Superior temporal gyrus (tissue), 1 donor: Measurements from ENCODE around the gene UBAC2.
"Not testable (repeated sequence)": the region's sequence is repeated elsewhere in the genome, so short reads cannot be mapped to it uniquely, and the experiment has no call there.

Experiments used
- DNase-seq: peaks from one replicate; pipeline ENCODE4 v3.0.0-alpha.2; 2016; ENCODE audit errors: extremely low spot score

UBAC2 gene

DNA sequence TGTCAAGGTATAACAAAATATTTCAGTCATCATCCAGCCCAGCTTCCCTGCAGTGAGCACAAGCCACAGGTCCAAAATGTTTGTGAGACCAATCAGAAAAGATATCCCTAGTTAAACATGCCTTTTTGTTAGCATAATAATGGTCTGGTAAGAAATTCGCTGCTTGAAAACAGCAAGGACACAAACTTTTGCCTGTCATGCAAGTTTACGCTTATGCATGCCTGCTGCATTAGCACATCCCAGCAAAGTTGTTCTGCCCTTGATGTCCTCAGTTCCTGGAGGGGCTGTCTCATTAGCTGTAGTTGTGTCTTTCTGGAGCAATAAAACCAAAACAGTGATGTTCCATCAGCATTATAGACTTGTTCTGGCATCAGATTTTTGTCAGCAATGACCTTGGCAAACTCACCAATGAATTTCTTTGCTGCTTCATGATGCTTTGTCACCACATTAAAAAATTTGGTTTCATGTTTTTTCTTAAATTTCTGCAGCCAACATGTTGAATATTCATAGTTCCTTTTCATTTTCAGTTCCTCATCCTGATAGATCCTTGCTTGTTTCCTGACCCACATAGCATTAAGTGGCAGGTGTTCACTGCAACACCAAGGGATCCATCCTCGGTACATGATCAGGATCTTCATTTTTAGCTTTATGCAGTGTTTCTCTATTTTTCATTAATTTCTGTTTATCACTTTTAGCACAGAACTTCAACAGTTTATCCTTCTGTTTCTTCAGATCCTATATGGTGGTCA lies 178.5 kb downstream of the UBAC2 start:
- DNase-seq: no peak

DNA sequence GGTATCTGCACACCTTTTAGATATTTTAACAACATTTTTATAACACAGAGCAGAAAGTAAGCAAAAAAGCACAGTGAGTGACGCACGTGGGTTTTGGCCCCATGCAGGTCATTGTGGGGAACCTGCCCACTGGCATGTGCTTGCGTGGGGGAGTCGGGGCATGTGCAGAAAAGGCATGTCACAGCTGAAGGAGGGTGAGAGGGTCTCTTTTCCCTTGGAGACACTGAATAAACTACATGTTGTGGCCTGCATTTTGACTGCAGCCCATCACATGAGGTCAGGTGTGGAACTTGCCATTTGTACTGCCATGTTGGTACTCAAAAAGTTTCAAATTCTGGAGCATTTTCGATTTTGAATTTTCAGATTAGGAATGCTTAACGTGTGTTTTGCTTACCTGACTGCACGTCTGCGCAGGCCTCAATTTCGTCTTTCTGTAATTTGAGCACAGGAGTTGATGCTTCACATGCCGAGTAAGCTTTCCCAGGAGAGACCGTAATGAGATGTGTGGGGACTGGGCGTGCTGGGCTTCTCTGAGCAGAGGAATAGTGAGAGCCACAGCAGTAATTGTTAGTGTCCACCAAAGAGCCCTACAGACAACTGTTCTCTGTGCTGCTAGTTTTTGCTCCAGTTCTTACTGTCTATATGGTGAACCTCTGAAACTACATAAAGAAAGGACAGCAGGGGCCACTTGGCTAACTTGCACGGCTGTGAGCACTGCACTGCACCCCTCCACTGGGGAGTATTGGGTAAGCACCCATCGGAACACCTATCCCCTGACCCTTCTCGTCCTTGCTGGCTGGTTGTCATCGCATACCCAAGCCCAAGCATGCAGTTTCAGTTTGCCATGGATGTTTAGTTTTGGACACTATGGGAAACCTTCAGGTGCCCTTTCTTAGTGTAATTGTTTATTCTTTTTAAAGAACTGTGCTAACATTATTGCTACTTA lies 179.5 kb downstream of the UBAC2 start:
- DNase-seq: no peak

DNA sequence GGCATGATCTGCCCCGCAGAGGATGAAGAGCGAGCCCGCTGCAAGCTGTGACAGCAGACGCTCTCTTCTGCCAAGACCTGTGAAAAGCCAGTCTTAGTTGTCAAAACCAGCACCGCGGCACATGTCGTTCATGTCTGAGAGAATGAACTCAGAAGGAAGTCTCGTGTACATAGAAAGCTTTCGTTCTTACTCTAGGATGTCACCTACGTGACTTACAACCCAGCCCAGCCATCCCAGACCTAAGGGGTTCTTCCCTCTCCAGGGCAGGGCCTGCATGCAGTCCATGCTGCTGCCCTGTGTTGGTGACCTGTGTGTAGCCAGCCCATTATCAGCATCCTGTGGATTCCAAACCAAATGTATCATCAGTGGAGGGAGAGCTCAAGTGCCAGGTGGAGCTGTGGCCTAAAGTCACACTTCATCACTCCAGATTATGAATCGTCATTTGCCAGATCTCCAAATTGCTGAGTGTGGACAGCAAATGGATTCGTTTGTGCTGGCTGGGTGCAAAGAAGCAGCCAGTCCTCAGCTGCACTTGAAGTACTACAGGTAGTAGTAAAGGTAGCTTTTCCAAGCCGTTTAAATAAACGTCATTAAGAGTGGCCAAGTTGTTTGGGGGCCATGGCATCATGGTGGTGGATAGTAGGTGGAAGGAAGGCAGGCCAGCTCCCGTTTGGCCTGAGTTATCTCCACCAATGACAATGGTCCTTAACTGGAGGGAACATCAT lies 180.4 kb downstream of the UBAC2 start:
- no peak for DNase-seq

DNA sequence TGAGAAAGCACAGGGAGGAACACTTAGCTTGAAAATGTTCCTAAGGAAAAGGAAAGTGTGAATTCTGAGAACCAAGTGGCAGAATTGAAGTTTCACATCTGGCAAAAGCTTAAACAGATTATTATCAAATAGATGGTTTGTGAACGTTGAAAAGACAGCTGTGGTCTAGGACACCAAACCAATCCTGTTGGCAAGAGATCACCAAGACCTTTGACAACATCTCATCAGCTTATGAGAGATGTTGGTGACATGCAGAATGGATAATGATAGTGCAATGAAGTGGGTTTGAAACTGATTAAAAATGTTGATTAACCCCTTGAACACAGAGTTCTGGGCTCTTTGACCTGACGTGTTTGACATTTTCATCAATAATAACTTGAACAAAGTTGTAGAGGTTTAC lies 181.1 kb downstream of the UBAC2 start:
- no peak for DNase-seq

DNA sequence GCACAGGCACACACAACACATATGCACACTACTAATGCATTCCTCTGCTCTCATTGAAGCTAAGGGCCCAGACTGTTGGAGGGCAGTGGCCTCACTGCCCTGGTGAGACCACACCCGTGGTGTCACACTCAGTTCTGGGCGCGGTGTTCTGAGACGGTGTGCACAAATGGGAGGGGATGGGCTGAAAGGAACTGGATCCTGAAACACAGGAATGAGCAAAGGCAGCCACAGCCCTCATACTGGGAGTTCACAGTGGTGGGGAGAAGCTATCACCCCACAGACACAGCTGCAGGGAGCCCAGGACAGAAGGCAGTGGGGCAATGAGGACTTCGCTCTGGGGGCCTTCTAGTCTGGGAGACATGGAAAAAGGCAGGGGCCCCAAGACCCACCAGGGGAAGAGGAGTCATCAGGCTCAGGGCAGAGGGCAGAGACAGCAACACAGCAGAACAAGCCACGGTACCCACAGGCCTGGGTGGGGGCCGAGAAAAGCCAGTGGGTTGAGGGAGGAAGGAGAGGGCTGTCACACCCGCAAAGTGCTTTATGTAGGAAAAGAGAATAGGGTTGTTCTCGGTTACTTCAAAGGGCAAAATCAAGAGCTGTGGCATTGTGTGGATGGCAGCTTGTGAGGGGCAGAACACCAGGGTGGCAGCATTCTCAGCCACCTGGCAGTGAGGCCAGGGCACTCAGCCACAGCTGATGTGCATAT lies 181.9 kb downstream of the UBAC2 start:
- DNase-seq: no peak

DNA sequence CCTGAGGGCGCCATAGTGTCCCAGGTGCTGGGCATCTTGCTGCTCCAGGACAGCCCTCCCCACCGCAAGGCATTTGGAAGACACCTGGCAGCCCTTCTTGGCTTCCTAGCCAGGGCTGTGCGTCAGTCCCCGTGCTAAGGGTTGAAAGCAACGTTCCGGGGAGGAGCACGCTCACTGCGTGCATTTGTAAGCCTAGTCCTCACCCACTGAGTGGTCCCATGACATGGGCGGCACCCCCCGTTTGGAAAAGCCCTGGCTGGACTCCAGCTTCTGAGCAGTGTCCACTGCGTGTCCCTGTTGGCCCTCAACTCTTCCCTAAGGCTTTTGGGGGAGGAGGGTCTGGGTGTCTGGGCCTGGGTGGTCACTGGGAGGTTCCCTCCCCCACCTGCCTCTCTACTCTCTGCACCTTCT lies 182.9 kb downstream of the UBAC2 start:
- no peak for DNase-seq

DNA sequence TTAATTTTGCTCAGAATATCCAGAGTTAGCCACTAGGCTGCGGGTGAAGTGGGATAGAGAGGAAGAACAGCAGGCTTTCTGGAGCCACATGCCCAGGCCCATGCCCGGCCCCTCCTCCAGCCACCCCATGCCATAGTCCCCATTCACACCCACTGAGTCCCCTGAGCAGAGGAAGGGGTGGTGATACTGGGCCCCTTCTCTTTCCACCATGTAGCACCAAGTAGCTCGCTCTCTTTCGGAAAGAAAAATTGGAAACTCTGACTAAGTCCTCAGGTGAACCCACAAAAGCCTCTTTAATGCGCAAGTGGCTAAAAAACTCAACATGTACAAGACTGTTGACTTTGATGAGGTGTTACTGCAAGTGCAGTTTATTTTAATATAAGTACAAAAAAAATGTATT lies 183.3 kb downstream of the UBAC2 start:
- no peak for DNase-seq

DNA sequence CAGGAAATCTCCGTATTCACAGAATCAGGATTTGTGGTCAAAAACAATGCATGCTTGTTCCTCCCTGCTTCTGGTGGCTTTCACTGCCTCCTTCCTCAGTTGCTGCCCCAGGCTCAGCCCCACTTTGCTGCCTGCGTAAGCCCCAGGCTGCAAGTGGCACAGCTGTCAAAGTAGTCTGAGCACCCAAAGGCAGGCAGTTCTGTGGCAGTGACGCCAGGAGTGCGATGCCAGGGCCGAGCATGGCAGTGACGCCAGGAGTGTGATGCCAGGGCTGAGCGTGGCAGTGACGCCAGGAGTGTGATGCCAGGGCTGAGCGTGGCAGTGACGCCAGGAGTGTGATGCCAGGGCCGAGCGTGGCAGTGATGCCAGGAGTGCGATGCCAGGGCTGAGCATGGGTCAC lies 183.8 kb downstream of the UBAC2 start:
- no peak for DNase-seq

DNA sequence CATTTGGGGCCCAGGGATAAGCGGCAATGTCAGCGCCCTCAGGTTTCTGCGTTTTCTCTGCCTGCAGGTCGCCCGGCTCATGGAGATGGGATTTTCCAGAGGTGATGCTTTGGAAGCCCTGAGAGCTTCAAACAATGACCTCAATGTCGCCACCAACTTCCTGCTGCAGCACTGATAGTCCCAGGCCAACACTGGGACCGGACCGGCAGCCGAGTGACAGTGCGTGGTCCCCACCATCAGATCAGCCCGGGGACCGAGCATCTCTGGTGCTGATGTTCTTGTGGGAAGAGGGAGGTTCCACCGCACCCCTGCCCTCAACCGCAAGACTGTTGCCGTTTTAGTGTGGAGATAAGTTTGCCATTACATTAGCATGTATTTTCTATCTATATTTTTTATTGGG lies 184.5 kb downstream of the UBAC2 start:
- no peak for DNase-seq

DNA sequence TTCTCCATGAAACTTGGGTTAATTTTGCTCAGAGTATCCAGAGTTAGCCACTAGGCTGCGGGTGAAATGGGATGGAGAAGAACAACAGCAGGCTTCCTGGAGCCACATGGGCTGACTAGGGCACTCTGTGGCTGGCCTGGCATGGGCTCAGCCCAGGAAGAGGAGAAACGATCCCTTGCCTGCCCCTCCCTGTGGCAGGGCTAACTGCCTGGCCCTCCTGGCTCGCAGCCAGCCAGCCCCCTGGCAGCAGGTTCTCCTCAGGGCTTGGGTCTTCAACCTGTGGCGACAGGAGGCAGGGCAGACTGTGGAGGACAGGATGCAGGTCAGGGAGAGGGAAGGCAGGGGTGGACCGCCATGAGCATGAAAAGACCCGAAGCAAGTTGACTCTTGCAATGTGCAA lies 185.3 kb downstream of the UBAC2 start:
- no peak for DNase-seq

DNA sequence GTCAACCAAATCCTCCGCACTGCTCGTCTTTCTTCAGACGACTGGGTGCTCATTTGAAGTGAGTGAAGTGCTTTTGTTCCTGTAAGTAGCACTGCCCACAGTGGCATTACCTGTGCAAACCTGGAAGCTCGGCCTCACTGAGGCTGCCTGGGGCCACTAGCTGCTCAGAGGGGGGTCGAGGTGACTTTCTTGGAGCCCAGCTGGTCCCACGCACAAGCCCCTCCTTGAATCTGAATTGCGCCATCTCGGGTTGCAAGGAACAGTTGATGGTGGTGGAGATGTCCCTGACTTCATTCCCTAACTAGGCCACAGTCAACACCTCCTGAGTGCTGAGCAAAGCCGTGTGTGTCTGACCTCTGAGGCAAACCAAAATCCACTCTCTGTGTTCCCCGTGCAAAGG lies 185.8 kb downstream of the UBAC2 start:
- DNase-seq: no peak

DNA sequence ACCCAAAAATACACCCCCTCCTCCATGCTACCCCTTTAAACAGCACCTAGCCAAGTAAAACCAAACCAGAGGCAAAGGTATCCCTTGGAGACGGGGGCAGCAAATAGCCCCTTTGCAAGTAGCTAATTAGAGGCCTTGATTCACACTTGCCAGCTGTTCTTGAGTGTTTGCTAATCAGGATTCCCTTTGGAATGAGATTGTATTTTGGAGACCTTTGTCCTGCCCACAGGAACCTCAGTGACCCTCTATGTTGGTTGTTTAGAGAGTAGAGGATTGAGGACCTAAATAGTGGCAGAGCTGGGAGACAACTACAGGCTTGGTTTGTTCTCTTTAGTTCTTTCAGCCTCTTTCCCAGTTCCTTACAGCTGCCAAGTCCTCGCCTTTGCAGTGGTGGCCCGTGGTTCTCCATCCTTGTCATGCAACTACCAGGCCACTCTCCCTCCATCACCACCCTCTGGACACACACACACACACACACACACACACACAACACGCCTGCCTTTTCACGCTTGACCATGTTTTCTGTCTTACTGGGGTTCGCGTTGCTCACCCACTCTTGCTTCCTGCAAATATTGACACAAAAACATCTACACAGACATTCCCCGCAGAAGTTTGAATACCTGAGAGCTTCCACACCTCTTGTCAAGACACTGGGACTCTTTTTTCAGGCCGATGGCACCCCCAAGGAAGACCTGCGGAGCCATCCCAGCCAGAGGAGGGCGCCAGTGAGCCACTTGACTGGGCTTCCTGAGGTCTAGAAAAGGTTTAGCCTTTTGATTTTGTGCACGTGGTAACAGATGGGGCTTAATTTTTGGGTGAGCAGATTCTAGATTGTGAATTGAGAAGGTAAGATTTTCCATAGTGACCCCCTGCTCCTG lies 186.5 kb downstream of the UBAC2 start:
- DNase-seq: no peak

DNA sequence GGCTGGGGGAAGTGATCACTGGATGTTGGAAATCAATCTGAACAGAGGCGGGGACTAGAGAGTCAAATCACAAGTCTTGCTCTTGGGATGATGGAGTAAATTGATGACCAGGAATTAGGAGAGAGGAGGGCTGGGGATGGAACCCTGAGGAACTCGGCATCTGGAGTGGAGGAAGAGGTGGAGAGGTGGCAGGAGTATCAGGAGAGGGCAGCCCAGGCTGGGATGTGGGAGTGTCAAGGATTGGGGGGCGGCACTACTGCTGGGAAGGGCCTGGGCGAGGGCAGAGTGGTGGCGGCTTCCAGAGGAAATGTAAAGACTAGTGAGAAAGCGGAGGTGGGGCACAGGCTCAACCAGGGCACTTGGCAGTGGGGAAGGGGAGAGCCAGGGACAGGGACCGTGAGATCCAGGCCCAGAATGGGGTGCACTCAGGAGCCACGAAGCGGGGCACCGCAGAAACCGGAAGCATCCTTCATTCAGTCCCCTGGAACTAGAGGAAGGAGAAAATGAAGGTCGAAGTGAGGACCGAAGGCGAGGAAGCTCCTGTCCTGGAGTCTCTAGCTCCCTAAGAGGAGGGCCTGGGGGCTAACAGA lies 187.8 kb downstream of the UBAC2 start:
- DNase-seq: no peak

DNA sequence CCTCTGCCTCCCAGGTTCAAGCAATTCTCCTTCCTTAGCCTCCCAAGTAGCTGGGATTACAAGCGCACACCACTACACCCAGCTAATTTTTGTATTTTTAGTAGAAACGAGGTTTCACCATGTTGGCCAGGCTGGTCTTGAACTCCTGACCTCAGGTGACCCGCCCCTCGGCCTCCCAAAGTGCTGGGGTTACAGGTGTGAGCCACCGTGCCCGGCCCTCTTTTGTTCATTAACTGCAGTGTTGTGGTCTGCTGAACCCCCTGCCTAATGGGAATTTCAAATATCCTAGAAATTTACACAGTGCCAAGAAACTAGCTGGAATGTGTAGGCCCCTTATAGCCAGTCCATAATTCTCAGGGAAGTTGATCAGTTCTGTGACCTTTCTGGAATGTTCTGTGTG lies 188.4 kb downstream of the UBAC2 start:
- not testable (repeated sequence) for DNase-seq

DNA sequence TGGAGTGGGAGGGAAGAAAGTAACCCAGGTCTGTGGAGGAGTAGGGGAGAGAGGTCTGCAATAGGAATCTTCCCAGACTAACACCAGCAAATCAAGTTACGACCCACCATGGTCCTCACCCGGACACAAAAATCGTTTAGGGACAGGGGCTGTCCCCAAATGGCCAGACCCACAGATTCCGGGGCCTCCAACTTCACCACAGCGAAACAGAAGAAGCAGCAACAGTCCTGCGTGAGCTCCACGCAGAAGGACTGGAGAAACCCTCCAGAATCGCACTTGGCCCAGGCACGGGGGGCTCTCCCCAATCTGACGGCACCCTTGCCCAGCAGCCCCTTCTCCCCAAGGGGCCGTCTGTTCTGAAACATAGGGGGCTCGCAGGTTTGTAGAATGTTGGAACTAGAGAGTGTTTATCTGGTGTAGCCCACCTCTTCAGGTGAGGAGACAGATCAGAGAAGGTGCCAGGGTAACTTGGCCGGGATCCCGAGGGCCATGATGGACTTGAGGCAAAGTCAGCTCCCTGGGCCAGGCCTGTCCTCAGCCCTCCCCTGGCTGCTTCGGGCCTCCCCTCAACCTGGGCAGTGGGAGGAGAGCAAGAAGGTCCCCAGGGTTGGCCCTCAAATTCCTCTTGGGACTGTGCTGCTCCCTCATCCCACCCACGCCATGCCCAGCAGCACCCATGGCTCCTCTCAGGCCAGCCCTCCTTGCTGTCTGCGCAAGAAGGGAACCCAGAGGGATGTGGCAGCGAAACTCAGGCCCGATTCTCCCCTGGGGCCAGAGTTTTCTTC lies 189.1 kb downstream of the UBAC2 start:
- DNase-seq: no peak

DNA sequence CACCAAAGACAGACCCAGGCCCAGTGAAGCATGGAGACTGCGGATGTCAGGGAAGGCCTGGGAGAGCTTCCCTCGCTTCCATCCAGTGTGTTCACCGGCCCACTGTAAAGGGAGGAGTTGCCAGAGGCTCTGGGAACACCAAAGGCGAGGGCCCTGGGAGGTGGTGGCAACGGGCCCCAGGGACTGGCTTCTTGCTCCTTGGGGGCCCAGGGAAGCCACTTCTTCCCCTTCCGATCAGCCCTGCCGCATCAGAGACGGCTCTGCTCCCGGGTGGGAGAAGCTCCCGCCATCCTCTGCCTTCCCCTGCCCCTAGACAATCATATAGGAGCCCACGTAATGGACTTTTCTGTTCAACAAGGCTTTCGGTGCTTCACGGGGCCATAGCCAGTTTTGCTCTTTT lies 189.9 kb downstream of the UBAC2 start:
- no peak for DNase-seq

DNA sequence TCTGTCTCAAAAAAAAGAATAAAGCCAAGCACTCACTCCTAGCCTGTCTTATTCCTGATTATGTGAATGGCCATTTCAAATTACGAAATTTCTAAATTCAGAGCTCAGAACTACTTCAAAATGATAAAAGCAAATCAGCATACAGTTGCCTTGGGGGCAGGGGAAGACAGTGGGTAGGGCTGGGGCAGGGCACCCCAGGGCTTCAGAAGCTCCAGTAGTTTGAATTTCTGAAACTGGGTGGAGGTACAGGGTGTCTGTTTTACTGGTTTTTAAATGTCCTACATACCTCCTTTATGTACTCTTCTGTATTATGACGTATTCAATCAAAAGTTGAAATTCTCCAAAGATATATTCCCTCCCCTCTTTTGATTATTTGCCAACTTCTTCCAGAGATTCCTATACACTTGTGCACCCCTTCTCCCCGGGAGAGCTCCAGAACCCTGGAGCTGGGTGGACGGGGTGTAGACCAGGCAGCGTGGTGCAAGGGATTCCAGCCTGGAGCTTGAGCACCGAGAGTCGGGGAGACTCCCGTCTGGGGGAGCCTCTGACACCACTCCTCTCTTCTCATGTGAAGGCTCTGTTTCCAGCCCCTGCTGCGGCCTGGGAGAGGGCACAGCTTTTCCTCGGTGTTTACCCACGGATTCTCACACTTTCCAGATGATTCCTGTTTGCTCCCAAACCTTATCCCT lies 191.3 kb downstream of the UBAC2 start:
- no peak for DNase-seq

DNA sequence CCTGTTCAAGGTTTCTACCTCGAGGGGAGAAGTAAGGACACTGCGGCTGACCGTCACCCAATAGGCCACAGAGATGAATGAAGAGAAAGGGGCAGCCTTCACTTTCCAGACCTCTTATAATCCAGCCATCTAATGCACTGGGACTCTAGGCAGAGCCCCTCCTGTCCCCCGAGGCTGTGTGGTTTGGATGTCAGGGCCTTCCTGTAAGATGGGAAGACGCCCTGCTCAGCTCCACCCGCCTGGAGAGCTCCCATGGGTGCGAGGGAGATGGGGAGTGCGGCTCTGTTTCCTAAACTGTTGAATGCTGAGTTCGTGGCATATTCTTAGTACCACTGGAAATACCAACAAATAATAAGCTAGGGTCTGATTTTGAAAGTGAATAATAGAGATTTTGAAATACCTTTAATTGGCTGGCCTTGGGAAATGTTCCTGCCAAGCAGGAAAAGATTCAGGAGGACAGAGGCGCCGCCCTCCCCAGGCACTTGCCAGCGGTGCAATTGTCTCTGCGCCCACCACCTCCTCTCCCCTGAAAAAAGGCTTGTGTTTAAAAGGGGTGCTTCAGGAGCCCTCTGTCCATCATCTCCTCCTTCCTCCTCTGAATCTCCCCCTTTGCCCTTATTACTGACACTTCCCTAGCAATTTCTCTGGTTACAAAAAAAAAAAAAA lies 191.9 kb downstream of the UBAC2 start:
- no peak for DNase-seq
